Body of pancreas (tissue), 4 donors: ENCODE data around the gene EIF5A.

ENCODE experiments used
- POLR2A ChIP-seq, 3 donors: fragments of 450-650 bp; IDR thresholded peaks; one replicate each; pipeline ENCODE4 v1.6.1; 2016; ENCODE audit warnings: antibody characterized with exemption in 3 of 3, mild to moderate bottlenecking in 2 of 3
- TF ChIP-seq, protein P1 (sequence below), 7 experiments: fragments of 450-650 bp in 4 of 7; fragments of 200-600 bp in 3 of 7; sonication (generic) in 3 of 7; IDR thresholded peaks; one replicate each; pipeline ENCODE4 v1.5.1; 2016 to 2019; ENCODE audit warnings: antibody characterized with exemption in 7 of 7

DNA sequence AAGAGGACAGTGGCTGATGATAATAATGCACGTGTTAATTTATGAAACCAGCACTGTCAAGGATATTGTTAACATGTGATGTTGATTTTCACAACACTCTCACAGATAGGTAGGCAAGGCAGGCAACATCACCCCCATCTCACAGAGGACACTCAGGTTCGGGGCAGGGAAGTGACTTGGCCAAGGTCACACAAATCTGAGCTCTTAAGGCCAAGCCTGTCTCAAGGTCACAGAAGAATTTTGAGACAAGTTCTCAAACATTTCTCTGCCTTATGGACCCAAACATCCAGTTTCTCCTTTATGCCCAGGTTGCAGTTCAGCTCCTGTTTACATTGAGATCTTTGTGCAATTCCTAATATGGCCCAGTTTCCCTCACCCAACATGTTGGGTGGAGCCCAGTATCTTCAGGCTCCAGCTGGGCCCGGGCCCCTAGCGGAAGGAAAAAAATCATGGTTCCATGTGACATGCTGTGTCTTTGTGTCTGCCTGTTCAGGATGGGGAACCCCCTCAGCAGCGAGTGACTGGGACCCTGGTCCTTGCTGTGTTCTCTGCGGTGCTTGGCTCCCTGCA lies 24.6 kb upstream of the EIF5A start:
- TF ChIP-seq, protein P1, sequence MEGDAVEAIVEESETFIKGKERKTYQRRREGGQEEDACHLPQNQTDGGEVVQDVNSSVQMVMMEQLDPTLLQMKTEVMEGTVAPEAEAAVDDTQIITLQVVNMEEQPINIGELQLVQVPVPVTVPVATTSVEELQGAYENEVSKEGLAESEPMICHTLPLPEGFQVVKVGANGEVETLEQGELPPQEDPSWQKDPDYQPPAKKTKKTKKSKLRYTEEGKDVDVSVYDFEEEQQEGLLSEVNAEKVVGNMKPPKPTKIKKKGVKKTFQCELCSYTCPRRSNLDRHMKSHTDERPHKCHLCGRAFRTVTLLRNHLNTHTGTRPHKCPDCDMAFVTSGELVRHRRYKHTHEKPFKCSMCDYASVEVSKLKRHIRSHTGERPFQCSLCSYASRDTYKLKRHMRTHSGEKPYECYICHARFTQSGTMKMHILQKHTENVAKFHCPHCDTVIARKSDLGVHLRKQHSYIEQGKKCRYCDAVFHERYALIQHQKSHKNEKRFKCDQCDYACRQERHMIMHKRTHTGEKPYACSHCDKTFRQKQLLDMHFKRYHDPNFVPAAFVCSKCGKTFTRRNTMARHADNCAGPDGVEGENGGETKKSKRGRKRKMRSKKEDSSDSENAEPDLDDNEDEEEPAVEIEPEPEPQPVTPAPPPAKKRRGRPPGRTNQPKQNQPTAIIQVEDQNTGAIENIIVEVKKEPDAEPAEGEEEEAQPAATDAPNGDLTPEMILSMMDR (IDR thresholded peaks at IDR 0.05) = no peak
- TF ChIP-seq POLR2A (IDR thresholded peaks at IDR 0.05) = no peak
